Heart right ventricle (tissue), 16 donors: Measurements from ENCODE around the gene ARID5B. TPM values are rescaled to one million over a fixed set of nuclear protein-coding genes. Genes with fewer than 3 reads are reported as not detected.
A peak's percentile ranks its signal among the peaks of the same experiment; 100 is the strongest.

Source experiments
- ATAC-seq, 8 donors: fragments of 200-7000 bp; cut with Tn5 transposase; one replicate each; pipeline ENCODE4 v1.9.1; 2020; ENCODE audit warnings: mild to moderate bottlenecking in 8 of 8, moderate library complexity in 8 of 8, moderate number of reproducible peaks in 1 of 8
- DNase-seq, 2 donors: peaks; one replicate each; pipeline ENCODE4 v3.0.0-alpha.2; 2020
- H3K27ac ChIP-seq, 10 donors: fragments of 200-600 bp; sonication (generic) in 2 of 10; one replicate each; pipeline versions ENCODE4 v1.5.0 to v1.8.0; 2020 to 2022; ENCODE audit warnings: mild to moderate bottlenecking in 3 of 10
- H3K27me3 ChIP-seq, 7 donors: fragments of 200-600 bp; one replicate each; pipeline ENCODE4 v1.8.0; 2021 to 2022; ENCODE audit warnings: mild to moderate bottlenecking in 2 of 7
- H3K36me3 ChIP-seq, 9 donors: fragments of 200-600 bp; sonication (generic) in 1 of 9; one replicate each; pipeline versions ENCODE4 v1.5.0 to v1.8.0; 2020 to 2022; ENCODE audit warnings: mild to moderate bottlenecking in 2 of 9
- H3K4me1 ChIP-seq, 9 donors: fragments of 200-600 bp; sonication (generic) in 1 of 9; one replicate each; pipeline versions ENCODE4 v1.5.0 to v1.8.0; 2020 to 2022; ENCODE audit warnings: mild to moderate bottlenecking in 4 of 9
- H3K4me3 ChIP-seq, 10 donors: fragments of 200-600 bp; sonication (generic) in 2 of 10; one replicate each; pipeline versions ENCODE4 v1.5.0 to v1.8.0; 2020 to 2022; ENCODE audit warnings: mild to moderate bottlenecking in 7 of 10, moderate library complexity in 2 of 10
- H3K9me3 ChIP-seq, 11 donors: fragments of 200-600 bp in 10 of 11; sonication (generic) in 2 of 11; one replicate each; pipeline versions ENCODE4 v1.5.0 to v1.8.0; 2013 to 2022; ENCODE audit warnings: mild to moderate bottlenecking in 2 of 11, control low read depth in 1 of 11, moderate library complexity in 1 of 11
- WGBS, 2 donors: extraction: QIAGEN DNeasy Blood & Tissue Kit; methylation state at CpG; one replicate each; pipeline ENCODE4 v1.1.7; 2013; ENCODE audit warnings: inconsistent platforms in 1 of 2; 5-methylcytosine and 5-hydroxymethylcytosine counted together
- intact Hi-C, 10 donors: fragments of 100-400 bp; cut with DNase I; formaldehyde crosslinking; loops; one replicate each; pipeline versions ENCODE4 v1.11.1 to v1.14.2; 2022
- polyA plus RNA-seq, 2 donors: library from polyadenylated mRNA; stranded (reverse); fragments of 200-250 nt; gene quantifications; one replicate each; pipeline ENCODE4 v1.2.3, GENCODE V29; 2013
- total RNA-seq, 10 donors: library from RNA; stranded (reverse); fragmentation: NEBNext Ultra II Directional in 3 of 10; extraction: Animal tissue kit (Norgen Biotek cat#: 25700) in 3 of 10; gene quantifications; one replicate each; pipeline versions ENCODE4 v1.2.1 to v1.2.4, GENCODE V29; 2021 to 2023
- TF ChIP-seq, protein P1 (sequence below), 9 donors: fragments of 200-600 bp; sonication (generic) in 2 of 9; IDR thresholded peaks; one replicate each; pipeline versions ENCODE4 v1.5.0 to v1.8.0; 2021 to 2022; ENCODE audit warnings: antibody characterized with exemption in 9 of 9, mild to moderate bottlenecking in 5 of 9, moderate library complexity in 1 of 9
- donor health status: Arrhythmogenic right ventricular cardiomyopathy.
- donor health status: ischemic (EF 13 %, LVEDD 7.1; RV severe dilation, severe dysfunction).
- donor health status: healthy with polysubstance abuse.
- donor health status: DM: no; HTN: yes; CAD: no.
- donor health status: DM: no; HTN: no; CAD: no.
- donor health status: ischemic (EF 25% LVEDD 6.9; RV normal size, moderate dysfunction).
- donor health status: ischemic (EF 25% LVEDD 5.7; RV mildly dilated, moderate dysfunction).
- donor health status: healthy.
- donor health status: DM: yes; HTN: yes; CAD: no.
- donor health status: Ischemic cardiomyopathy.
- donor health status: ischemic (EF 35%, LVEDD 5.7; RV mildly dilated, moderate dysfunction).
- donor health status: nonischemic (EF 11% LVEDD 7.7; RV severe dilation, severe dysfunction).
- donor health status: DM: yes; HTN: yes; CAD: no.
- donor health status: PGD.
- donor health status: ischemic (EF 29% LVEDD 5.4; RV normal size, mild dysfunction).
- donor health status: nonischemic (EF 23%, LVEDD 6.1; RV moderate dilation, normal function).

Gene ARID5B
- total and polyA plus RNA-seq, 12 donors, result 5.3 to 108 (median 25.5) TPM

DNA sequence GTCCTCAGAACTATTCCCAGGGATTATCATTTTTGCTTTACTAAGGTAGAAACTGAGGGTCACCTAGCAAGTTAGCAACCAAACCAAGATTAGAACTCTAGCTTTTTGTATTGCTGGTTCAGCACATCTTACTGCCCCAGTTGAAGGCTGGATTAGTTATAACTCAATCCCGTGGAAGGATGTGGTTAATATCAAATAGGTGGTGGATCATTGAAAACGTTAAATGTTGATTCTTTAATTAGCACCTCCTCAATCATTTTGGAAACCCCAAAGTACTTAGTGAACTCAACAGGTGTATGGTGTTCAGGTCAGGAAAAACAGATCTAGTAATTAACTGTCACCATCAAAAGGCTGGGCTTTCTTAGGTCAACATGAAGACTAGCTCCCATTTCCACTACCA is 152.4 kb downstream of the ARID5B start:
- Histone ChIP-seq H3K36me3 (peaks cover 0 to 62% (median 19%) of the 10 kb centered on the region in 9 donors), H3K27me3 (no peaks in the 10 kb centered on the region), H3K9me3 (no peaks in the 10 kb centered on the region), H3K4me1 (peaks cover 14 to 91% (median 77%) of the 10 kb centered on the region in 9 donors), H3K4me3 (peak overlapping the region in 3 of 10 donors; percentile 2 to 10 (median 4)), H3K27ac (peak overlapping the region in 8 of 10 donors; percentile 32 to 98 (median 93))
- no peak for ATAC-seq
- no peak for DNase-seq
- TF ChIP-seq, protein P1, sequence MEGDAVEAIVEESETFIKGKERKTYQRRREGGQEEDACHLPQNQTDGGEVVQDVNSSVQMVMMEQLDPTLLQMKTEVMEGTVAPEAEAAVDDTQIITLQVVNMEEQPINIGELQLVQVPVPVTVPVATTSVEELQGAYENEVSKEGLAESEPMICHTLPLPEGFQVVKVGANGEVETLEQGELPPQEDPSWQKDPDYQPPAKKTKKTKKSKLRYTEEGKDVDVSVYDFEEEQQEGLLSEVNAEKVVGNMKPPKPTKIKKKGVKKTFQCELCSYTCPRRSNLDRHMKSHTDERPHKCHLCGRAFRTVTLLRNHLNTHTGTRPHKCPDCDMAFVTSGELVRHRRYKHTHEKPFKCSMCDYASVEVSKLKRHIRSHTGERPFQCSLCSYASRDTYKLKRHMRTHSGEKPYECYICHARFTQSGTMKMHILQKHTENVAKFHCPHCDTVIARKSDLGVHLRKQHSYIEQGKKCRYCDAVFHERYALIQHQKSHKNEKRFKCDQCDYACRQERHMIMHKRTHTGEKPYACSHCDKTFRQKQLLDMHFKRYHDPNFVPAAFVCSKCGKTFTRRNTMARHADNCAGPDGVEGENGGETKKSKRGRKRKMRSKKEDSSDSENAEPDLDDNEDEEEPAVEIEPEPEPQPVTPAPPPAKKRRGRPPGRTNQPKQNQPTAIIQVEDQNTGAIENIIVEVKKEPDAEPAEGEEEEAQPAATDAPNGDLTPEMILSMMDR (IDR thresholded peaks at IDR 0.05), result no peak
- 26 to 47% methylated on average over 2 of the region's 2 CpGs for WGBS, 2 donors
- intact Hi-C loops, result loop anchor here in 1 of 10 donors (5.0 kb wide), 1 partner anchor 43 kb away; no protein-coding TSS in a partner anchor

DNA sequence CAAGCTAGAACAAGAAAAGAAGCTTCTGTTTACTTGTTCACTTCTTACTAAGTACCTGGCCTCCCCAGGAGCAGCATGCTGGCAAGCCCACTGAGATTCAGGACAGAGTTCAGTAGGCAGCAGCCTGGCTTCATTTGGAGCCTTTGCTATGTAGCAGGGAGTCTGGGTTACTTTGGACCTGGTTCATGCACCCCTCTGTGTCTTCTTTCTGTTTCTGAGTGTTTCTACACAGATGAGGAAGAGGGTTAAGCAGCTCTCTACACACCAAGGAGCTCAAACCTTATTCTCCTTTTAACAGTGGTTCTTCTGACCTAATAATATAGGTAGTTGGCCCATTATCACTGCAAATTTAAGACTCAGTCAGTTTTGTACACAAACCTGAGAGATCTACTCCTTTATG is 152.9 kb downstream of the ARID5B start:
- no peaks in the 10 kb centered on the region for H3K27me3 ChIP-seq
- DNase-seq (no peak), ATAC-seq (no peak)
- peak overlapping the region in 3 of 10 donors; percentile 2 to 10 (median 4) for H3K4me3 ChIP-seq
- H3K4me1 ChIP-seq, result peaks cover 20 to 91% (median 80%) of the 10 kb centered on the region in 9 donors
- no peaks in the 10 kb centered on the region for H3K9me3 ChIP-seq
- intact Hi-C loops, result loop anchor here in 1 of 10 donors (5.0 kb wide), 1 partner anchor 43 kb away; no protein-coding TSS in a partner anchor
- TF ChIP-seq, protein P1 (IDR thresholded peaks at IDR 0.05), result no peak
- H3K36me3 ChIP-seq, result peaks cover 0 to 66% (median 19%) of the 10 kb centered on the region in 9 donors
- H3K27ac ChIP-seq, result peak overlapping the region; percentile 32 to 98 (median 92)

DNA sequence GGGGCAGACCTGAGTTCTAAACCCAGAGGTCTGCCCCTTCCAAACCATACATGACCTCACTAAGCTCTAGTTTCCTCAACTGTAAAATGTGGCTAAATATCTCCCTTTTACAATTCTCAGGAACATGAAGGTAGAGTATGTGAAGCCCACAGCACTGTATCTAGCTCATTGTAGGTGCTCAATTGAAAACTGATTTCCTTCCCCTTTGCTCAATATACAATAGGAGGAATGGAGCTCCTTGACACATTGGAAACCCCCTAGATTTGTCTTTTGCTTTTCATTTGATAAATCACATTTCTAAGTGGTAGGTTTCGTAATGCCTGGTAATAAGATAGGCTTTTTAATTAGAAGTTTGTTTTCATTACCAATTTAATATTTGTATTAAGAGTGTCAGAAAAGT is 153.3 kb downstream of the ARID5B start:
- H3K9me3 ChIP-seq, result no peaks in the 10 kb centered on the region
- peak overlapping the region in 2 of 10 donors; percentile 2 to 10 for H3K4me3 ChIP-seq
- no peak for DNase-seq
- peaks cover 21 to 92% (median 84%) of the 10 kb centered on the region in 9 donors for H3K4me1 ChIP-seq
- H3K27me3 ChIP-seq, result no peaks in the 10 kb centered on the region
- intact Hi-C loops, result loop anchor here in 1 of 10 donors (5.0 kb wide), 1 partner anchor 42 kb away; no protein-coding TSS in a partner anchor
- H3K27ac ChIP-seq, result peak overlapping the region; percentile 35 to 98 (median 92)
- ATAC-seq, result no peak
- TF ChIP-seq, protein P1 (IDR thresholded peaks at IDR 0.05), result no peak
- 58 to 66% methylated on average over 1 of the region's 1 CpG for WGBS, 2 donors
- H3K36me3 ChIP-seq, result peaks cover 0 to 70% (median 19%) of the 10 kb centered on the region in 9 donors

DNA sequence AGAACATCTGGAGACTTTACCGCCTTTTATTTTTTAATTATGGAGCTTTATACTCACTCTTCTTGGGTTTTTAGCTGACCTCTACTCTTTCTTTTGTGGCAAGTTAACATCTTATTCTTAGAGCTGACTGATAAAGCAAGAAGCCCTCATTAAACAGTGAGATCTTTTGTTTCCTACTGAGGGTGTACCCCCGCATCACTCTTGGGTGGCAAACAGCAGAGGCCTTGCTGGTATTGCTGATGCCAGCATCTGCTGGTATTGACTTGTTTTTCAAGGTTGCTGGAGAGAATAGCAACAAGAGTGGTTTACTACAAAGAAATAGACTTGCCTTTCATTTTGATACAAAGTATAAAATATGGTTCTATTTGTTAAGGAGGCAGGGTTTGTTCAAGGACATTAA is 154.7 kb downstream of the ARID5B start:
- Histone ChIP-seq H3K4me1 (peaks cover 24 to 100% (median 93%) of the 10 kb centered on the region in 9 donors), H3K27me3 (no peaks in the 10 kb centered on the region), H3K4me3 (no peak overlapping the region), H3K9me3 (no peaks in the 10 kb centered on the region), H3K36me3 (peaks cover 0 to 84% (median 19%) of the 10 kb centered on the region in 9 donors), H3K27ac (peak overlapping the region; percentile 65 to 98 (median 92))
- WGBS, 2 donors, result 82 to 85% methylated on average over 2 of the region's 2 CpGs
- intact Hi-C loops, result no loop called here
- no peak for ATAC-seq
- TF ChIP-seq, protein P1 (IDR thresholded peaks at IDR 0.05), result no peak
- DNase-seq, result no peak
